H1 (cell line): Measurements from ENCODE around the gene ABHD18. TPM values are rescaled to one million over a fixed set of nuclear protein-coding genes. Genes with fewer than 3 reads are reported as not detected.
"Not testable (repeated sequence)": the region's sequence is repeated elsewhere in the genome, so short reads cannot be mapped to it uniquely, and the experiment has no call there.

ENCODE experiments used
- CTCF ChIA-PET: fragments of 300-600 bp; sonication (Branson Sonifier 250); formaldehyde crosslinking; loops from one replicate; lab custom pipeline; 2021; ENCODE audit not compliant: partially characterized antibody; lab: Charles Lee
- POLR2A ChIA-PET: fragments of 300-600 bp; sonication (Branson Sonifier 250); formaldehyde crosslinking; loops from one replicate; lab custom pipeline; 2021; ENCODE audit warnings: inconsistent platforms; ENCODE audit not compliant: partially characterized antibody; lab: Charles Lee
- DNase-seq, 2 experiments: peaks; one replicate each; pipeline versions ENCODE4 v3.0.0 to v3.0.0-alpha.2; 2010 to 2022; ENCODE audit warnings: low spot score in 2 of 2, low read depth in 1 of 2, mixed read lengths in 1 of 2
- FAIRE-seq: peaks from 2 replicates; lab custom pipeline; 2011; peaks lifted over from hg19 to GRCh38; lab: Jason Lieb, UNC
- H2AFZ ChIP-seq: 2 replicates; pipeline ENCODE4 v1.8.1; 2012; ENCODE audit warnings: low read length, inconsistent platforms
- H2AK5ac ChIP-seq: 2 replicates; pipeline ENCODE4 v1.6.1; 2013; ENCODE audit warnings: low read depth, low read length
- H2BK120ac ChIP-seq: replicated peaks from 2 replicates; pipeline ENCODE3; 2013; ENCODE audit warnings: low read depth, low read length, inconsistent platforms
- H2BK12ac ChIP-seq: 2 replicates; pipeline ENCODE4 v1.6.1; 2013; ENCODE audit warnings: low read depth, low read length
- H2BK15ac ChIP-seq: 2 replicates; pipeline ENCODE4 v1.6.1; 2013; ENCODE audit warnings: low read length
- H2BK20ac ChIP-seq: 2 replicates; pipeline ENCODE4 v1.6.1; 2013; ENCODE audit warnings: low read length
- H2BK5ac ChIP-seq: 2 replicates; pipeline ENCODE4 v1.6.1; 2013; ENCODE audit warnings: low read depth, low read length
- H3K14ac ChIP-seq: 2 replicates; pipeline ENCODE4 v1.6.1; 2013; ENCODE audit warnings: inconsistent platforms; ENCODE audit not compliant: insufficient read length
- H3K18ac ChIP-seq: 2 replicates; pipeline ENCODE4 v1.6.1; 2013; ENCODE audit warnings: low read length; ENCODE audit errors: extremely low read depth
- H3K23ac ChIP-seq: 2 replicates; pipeline ENCODE4 v1.6.1; 2013; ENCODE audit warnings: inconsistent platforms; ENCODE audit not compliant: insufficient read length
- H3K23me2 ChIP-seq: 2 replicates; pipeline ENCODE4 v1.6.1; 2013; ENCODE audit warnings: low read depth, low read length
- H3K27ac ChIP-seq: 2 replicates; pipeline ENCODE4 v1.6.1; 2011; ENCODE audit warnings: low read depth, low read length, inconsistent platforms
- H3K27me3 ChIP-seq, 4 experiments: replicated peaks in 1 of 4; 1 replicate in 1 of 4; 2 replicates in 3 of 4; pipeline versions ENCODE4 v1.6.1 to v1.8.1; 2011 to 2013; ENCODE audit warnings: low read length in 3 of 4, mild to moderate bottlenecking in 3 of 4, inconsistent platforms in 2 of 4, mixed read lengths in 2 of 4, moderate library complexity in 1 of 4; ENCODE audit not compliant: control insufficient read depth in 3 of 4, insufficient read depth in 3 of 4; ENCODE audit errors: extremely low read depth in 1 of 4
- H3K36me3 ChIP-seq, 4 experiments: 2 replicates each; pipeline versions ENCODE4 v1.6.1 to v1.8.1; 2011 to 2013; ENCODE audit warnings: mild to moderate bottlenecking in 4 of 4, low read length in 3 of 4, moderate library complexity in 2 of 4, control low read depth in 1 of 4, inconsistent platforms in 1 of 4; ENCODE audit not compliant: insufficient read depth in 4 of 4, control insufficient read depth in 2 of 4
- H3K4ac ChIP-seq: replicated peaks from 2 replicates; pipeline ENCODE3; 2013; ENCODE audit warnings: low read length, low read depth, mixed read lengths, inconsistent platforms; ENCODE audit not compliant: insufficient read length
- H3K4me1 ChIP-seq, 4 experiments: replicated peaks in 1 of 4; 1 replicate in 1 of 4; 2 replicates in 3 of 4; pipeline versions ENCODE4 v1.6.1 to v1.8.1; 2011 to 2013; ENCODE audit warnings: low read length in 3 of 4, inconsistent platforms in 2 of 4, mixed read lengths in 1 of 4; ENCODE audit not compliant: insufficient read depth in 4 of 4, control insufficient read depth in 3 of 4
- H3K4me2 ChIP-seq, 2 experiments: 2 replicates each; pipeline versions ENCODE4 v1.6.1 to v1.8.1; 2011 to 2013; ENCODE audit warnings: low read depth in 2 of 2, low read length in 2 of 2, control low read depth in 1 of 2, inconsistent platforms in 1 of 2, mild to moderate bottlenecking in 1 of 2; ENCODE audit not compliant: insufficient read depth in 1 of 2
- H3K4me3 ChIP-seq, 4 experiments: fragments of 200-600, 300-600 bp in 1 of 4; sonication (generic), shearing (Covaris generic), sonication (Bioruptor Twin) in 1 of 4; 2 replicates each; pipeline versions ENCODE4 v1.5.1 to v1.8.1; 2011 to 2016; ENCODE audit warnings: low read length in 4 of 4, low read depth in 3 of 4, control low read depth in 2 of 4, inconsistent platforms in 2 of 4, mild to moderate bottlenecking in 2 of 4, mixed read lengths in 1 of 4, moderate library complexity in 1 of 4; ENCODE audit not compliant: insufficient read depth in 2 of 4; ENCODE audit errors: extremely low read depth in 1 of 4
- H3K56ac ChIP-seq: replicated peaks from 2 replicates; pipeline ENCODE3; 2013; ENCODE audit warnings: low read depth, mild to moderate bottlenecking, mixed read lengths, low read length, inconsistent platforms; ENCODE audit not compliant: insufficient read length
- H3K79me1 ChIP-seq: 2 replicates; pipeline ENCODE4 v1.6.1; 2013; ENCODE audit warnings: low read depth, low read length, control low read depth
- H3K79me2 ChIP-seq, 2 experiments: 2 replicates each; pipeline versions ENCODE4 v1.6.1 to v1.8.1; 2012 to 2013; ENCODE audit warnings: low read length in 2 of 2, mild to moderate bottlenecking in 2 of 2, inconsistent platforms in 1 of 2; ENCODE audit not compliant: insufficient read depth in 2 of 2, control insufficient read depth in 1 of 2
- H3K9ac ChIP-seq, 4 experiments: replicated peaks in 1 of 4; 1 replicate in 1 of 4; 2 replicates in 3 of 4; pipeline versions ENCODE4 v1.6.1 to v1.8.1; 2011 to 2013; ENCODE audit warnings: low read depth in 3 of 4, low read length in 3 of 4, control low read depth in 2 of 4, mild to moderate bottlenecking in 2 of 4, moderate library complexity in 2 of 4, inconsistent platforms in 1 of 4; ENCODE audit errors: extremely low read depth in 1 of 4
- H3K9me3 ChIP-seq, 2 experiments: 2 replicates each; pipeline versions ENCODE4 v1.6.1 to v1.8.1; 2012 to 2013; ENCODE audit warnings: mild to moderate bottlenecking in 2 of 2, moderate library complexity in 2 of 2, control low read depth in 1 of 2, inconsistent platforms in 1 of 2, low read depth in 1 of 2, low read length in 1 of 2, mixed read lengths in 1 of 2; ENCODE audit not compliant: insufficient read depth in 2 of 2
- H4K20me1 ChIP-seq, 2 experiments: replicated peaks in 1 of 2; 2 replicates each; pipeline versions ENCODE3 to v1.8.1; 2011 to 2013; ENCODE audit warnings: inconsistent platforms in 2 of 2, low read length in 2 of 2, mild to moderate bottlenecking in 1 of 2; ENCODE audit not compliant: insufficient read depth in 2 of 2, control insufficient read depth in 1 of 2
- H4K5ac ChIP-seq: 2 replicates; pipeline ENCODE4 v1.6.1; 2013; ENCODE audit warnings: low read length, low read depth, mixed read lengths, inconsistent platforms; ENCODE audit not compliant: insufficient read length
- H4K8ac ChIP-seq: 2 replicates; pipeline ENCODE4 v1.8.0; 2013; ENCODE audit warnings: mild to moderate bottlenecking, moderate library complexity, low read length, inconsistent platforms; ENCODE audit not compliant: insufficient read depth; ENCODE audit errors: extremely low read depth
- H4K91ac ChIP-seq: replicated peaks from 2 replicates; pipeline ENCODE3; 2013; ENCODE audit warnings: low read length, mixed read lengths, inconsistent platforms; ENCODE audit not compliant: insufficient read length
- KDM1A ChIP-seq: fragments of 200-600, 300-600 bp; sonication (generic); IDR thresholded peaks from 2 replicates; pipeline ENCODE4 v1.7.1; 2016; ENCODE audit warnings: mild to moderate bottlenecking, low read length, borderline replicate concordance
- RAD21 ChIP-seq, 2 experiments: IDR thresholded peaks in 1 of 2; conservative IDR thresholded peaks in 1 of 2; 2 replicates each; pipeline ENCODE4 v1.6.1; 2011; ENCODE audit warnings: low read depth in 2 of 2, low read length in 2 of 2, improper control_type of control experiment in 1 of 2, inconsistent platforms in 1 of 2, mild to moderate bottlenecking in 1 of 2, moderate library complexity in 1 of 2
- WGBS, 2 experiments: shearing (Covaris generic) in 1 of 2; methylation state at CpG; one replicate each; pipeline versions ENCODE4 v1.1.6 to v1.1.7; 2013 to 2015; ENCODE audit warnings: low lambda C conversion rate in 2 of 2, mixed read lengths in 2 of 2, inconsistent platforms in 1 of 2, low coverage in 1 of 2, missing lambda C conversion rate in 1 of 2; ENCODE audit not compliant: insufficient replicate concordance in 2 of 2, insufficient coverage in 1 of 2, insufficient read length in 1 of 2; ENCODE audit errors: extremely low coverage in 1 of 2, missing lambda C conversion rate in 1 of 2; 5-methylcytosine and 5-hydroxymethylcytosine counted together
- polyA plus RNA-seq, 7 experiments: library from polyadenylated mRNA; depleted of rRNA in 3 of 7; stranded (reverse) in 5 of 7; unstranded in 2 of 7; fragments of >200 nt in 5 of 7; fragments of 200-250 nt in 2 of 7; gene quantifications; 1 replicate in 5 of 7; 2 replicates in 1 of 7; 4 replicates in 1 of 7; pipeline versions ENCODE4 v1.2.1 to v1.2.3, GENCODE V29; 2011 to 2013; ENCODE audit warnings: missing spikeins in 2 of 7, mixed read lengths in 2 of 7
- total RNA-seq: library from RNA; stranded (reverse); fragmentation: NEBNext Ultra II Directional; extraction: Animal tissue kit (Norgen Biotek cat#: 25700); gene quantifications from 2 replicates; pipeline ENCODE4 v1.2.1, GENCODE V29; 2021
- TF ChIP-seq, protein P1 (sequence below), 3 experiments: IDR thresholded peaks; 1 replicate in 2 of 3; 2 replicates in 1 of 3; pipeline versions ENCODE4 v1.5.1 to v1.6.1; 2011; ENCODE audit warnings: low read length in 3 of 3, mild to moderate bottlenecking in 3 of 3, inconsistent platforms in 2 of 3, low read depth in 1 of 3, moderate library complexity in 1 of 3; ENCODE audit not compliant: insufficient read depth in 1 of 3; ENCODE audit errors: control extremely low read depth in 1 of 3

ABHD18 gene
- total and polyA plus RNA-seq, 2 of the 8 experiments (the other 6 are each of a cell fraction or from before 2014, with no cell fraction given), result 2.7 to 17.0 TPM

DNA sequence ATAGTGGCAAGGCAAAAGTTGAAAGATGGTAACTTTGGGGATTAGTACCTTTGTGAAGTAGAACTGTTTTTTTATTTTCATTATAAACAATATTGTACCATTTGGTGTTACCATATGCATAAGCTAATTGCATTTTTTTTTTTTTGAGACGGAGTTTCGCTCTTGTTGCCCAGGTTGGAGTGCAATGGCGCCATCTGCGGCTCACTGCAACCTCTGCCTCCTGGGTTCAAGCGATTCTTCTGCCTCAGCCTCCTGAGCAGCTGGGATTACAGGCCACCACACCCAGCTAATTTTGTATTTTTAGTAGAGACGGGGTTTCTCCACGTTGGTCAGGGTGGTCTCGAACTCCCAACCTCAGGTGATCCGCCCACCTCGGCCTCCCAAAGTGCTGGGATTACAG is 86.0 kb downstream of the ABHD18 start:
- not testable (repeated sequence) for H4K91ac ChIP-seq, H4K20me1 ChIP-seq, H3K79me2 ChIP-seq, H2BK15ac ChIP-seq, H2BK20ac ChIP-seq, H2BK12ac ChIP-seq, H3K14ac ChIP-seq, H2AFZ ChIP-seq, H3K36me3 ChIP-seq, H3K4me1 ChIP-seq, DNase-seq, H3K23ac ChIP-seq, H3K56ac ChIP-seq, H3K4ac ChIP-seq, H2AK5ac ChIP-seq, H3K27me3 ChIP-seq, H2BK5ac ChIP-seq, H3K9ac ChIP-seq, H2BK120ac ChIP-seq, H3K23me2 ChIP-seq
- CTCF ChIA-PET, result interaction anchor here (0.6 to 2.9 kb wide), 26 partner anchors 9 to 915 kb away, joined by 3 to 12 read pairs (median 3); partner anchors contain the start of genes ABHD18 and MFSD8
- WGBS, 2 experiments, result 81% methylated on average over 5 of the region's 10 CpGs; no CpG with 5 or more reads in 1 of the 2 experiments
- TF ChIP-seq, protein P1, sequence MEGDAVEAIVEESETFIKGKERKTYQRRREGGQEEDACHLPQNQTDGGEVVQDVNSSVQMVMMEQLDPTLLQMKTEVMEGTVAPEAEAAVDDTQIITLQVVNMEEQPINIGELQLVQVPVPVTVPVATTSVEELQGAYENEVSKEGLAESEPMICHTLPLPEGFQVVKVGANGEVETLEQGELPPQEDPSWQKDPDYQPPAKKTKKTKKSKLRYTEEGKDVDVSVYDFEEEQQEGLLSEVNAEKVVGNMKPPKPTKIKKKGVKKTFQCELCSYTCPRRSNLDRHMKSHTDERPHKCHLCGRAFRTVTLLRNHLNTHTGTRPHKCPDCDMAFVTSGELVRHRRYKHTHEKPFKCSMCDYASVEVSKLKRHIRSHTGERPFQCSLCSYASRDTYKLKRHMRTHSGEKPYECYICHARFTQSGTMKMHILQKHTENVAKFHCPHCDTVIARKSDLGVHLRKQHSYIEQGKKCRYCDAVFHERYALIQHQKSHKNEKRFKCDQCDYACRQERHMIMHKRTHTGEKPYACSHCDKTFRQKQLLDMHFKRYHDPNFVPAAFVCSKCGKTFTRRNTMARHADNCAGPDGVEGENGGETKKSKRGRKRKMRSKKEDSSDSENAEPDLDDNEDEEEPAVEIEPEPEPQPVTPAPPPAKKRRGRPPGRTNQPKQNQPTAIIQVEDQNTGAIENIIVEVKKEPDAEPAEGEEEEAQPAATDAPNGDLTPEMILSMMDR (IDR thresholded peaks at IDR 0.05; ENCODE audit: control extremely low read depth in 1 of 3, insufficient read depth in 1 of 3, low read depth in 1 of 3, low read length in 3 of 3), result peak in 2 of 3 experiments; percentile 33 to 37; a peak in 3 of 4 replicates
- TF ChIP-seq RAD21 (IDR thresholded peaks at IDR 0.05 in 1 of 2, conservative IDR thresholded peaks at IDR 0.05 in 1 of 2; ENCODE audit: low read depth in 2 of 2, low read length in 2 of 2), result peak; percentile 49 to 56
- TF ChIP-seq KDM1A, result peak; percentile 29; the same call in 1 of the 2 replicates
- TF ChIP-seq, all 59 proteins: peak for 3; not testable (repeated sequence) for 56
- H3K27ac ChIP-seq, H3K9me3 ChIP-seq, H3K79me1 ChIP-seq, FAIRE-seq, H3K4me3 ChIP-seq, H3K18ac ChIP-seq, H4K5ac ChIP-seq, H3K4me2 ChIP-seq, H4K8ac ChIP-seq: not testable (repeated sequence)
- POLR2A ChIA-PET, result interaction anchor here (0.7 to 5.8 kb wide), 4 partner anchors 10 to 170 kb away, joined by 3 to 40 read pairs (median 4); partner anchors contain the start of genes ABHD18, LARP1B, MFSD8 and PLK4
